ENCODE results near the gene ARFGEF3. TPM values are rescaled to one million over a fixed set of nuclear protein-coding genes. Genes with fewer than 3 reads are reported as not detected.

ARFGEF3 gene
- total and polyA plus RNA-seq, 2 donors (not counting 1 experiment from before 2014, with no cell fraction given) = not detected

- DNase-seq (no peak), ATAC-seq (ENCODE audit: low read depth) (no peak)
- Mint-ChIP-seq H3K9me3 (ENCODE audit: insufficient read depth) (no peaks in the 10 kb centered on the region), H3K27ac (no peak overlapping the region), H3K4me1 (no peaks in the 10 kb centered on the region), H3K27me3 (peaks cover 30% of the 10 kb centered on the region), H3K4me3 (no peak overlapping the region)
- Histone ChIP-seq H3K27ac (ENCODE audit: low read length in 2 of 2) (no peak overlapping the region), H3K9me3 (ENCODE audit: control extremely low read depth in 1 of 3, control insufficient read depth in 2 of 3, insufficient read depth in 1 of 3, low read length in 2 of 3) (peaks cover 0 to 1% (median 0%) of the 10 kb centered on the region in 3 donors), H3K9ac (ENCODE audit: low read length) (no peak overlapping the region), H4K20me1 (ENCODE audit: control insufficient read depth, insufficient read depth, low read length, poor library complexity, severe bottlenecking) (no peaks in the 10 kb centered on the region), H3K36me3 (replicated peaks in 1 of 2; ENCODE audit: control extremely low read depth in 1 of 2, control insufficient read depth in 1 of 2, extremely low read depth in 1 of 2, insufficient read depth in 2 of 2, low read length in 1 of 2) (no peaks in the 10 kb centered on the region), H3K79me2 (ENCODE audit: control insufficient read depth, insufficient read depth, low read length) (no peaks in the 10 kb centered on the region), H2AFZ (ENCODE audit: insufficient read depth, low read depth, low read length, poor library complexity, severe bottlenecking) (no peak overlapping the region), H3K4me1 (ENCODE audit: control insufficient read depth in 2 of 2, insufficient read depth in 2 of 2, low read length in 2 of 2) (no peaks in the 10 kb centered on the region), H3K4me2 (replicated peaks; ENCODE audit: low read depth, low read length, poor library complexity, severe bottlenecking) (no peak overlapping the region), H3K4me3 (ENCODE audit: control extremely low read depth in 1 of 5, extremely low read depth in 1 of 5, insufficient read depth in 1 of 5, low read depth in 2 of 5, low read length in 4 of 5) (no peak overlapping the region), H3K27me3 (replicated peaks in 1 of 4; ENCODE audit: control extremely low read depth in 1 of 4, control insufficient read depth in 3 of 4, insufficient read depth in 4 of 4, low read length in 3 of 4) (peaks cover 0 to 4% (median under 1%) of the 10 kb centered on the region in 4 experiments)
- ChIA-PET POLR2A (no interaction called here), CTCF (no interaction called here)
- intact Hi-C loops (cut with micrococcal nuclease) = no loop called here
- WGBS (ENCODE audit: insufficient coverage) = 95% methylated on average over 1 of the region's 3 CpGs
- TF ChIP-seq CTCF (IDR thresholded peaks at IDR 0.05) = no peak
- TF ChIP-seq EZH2 (IDR thresholded peaks at IDR 0.05; ENCODE audit: borderline replicate concordance, insufficient read depth, low read depth, low read length, poor library complexity, severe bottlenecking) = no peak
These were observed 57.7 kb downstream of the ARFGEF3 start for GRCh38 chr6:138219398-138219797.

- Mint-ChIP-seq H3K27me3 (peaks cover 31% of the 10 kb centered on the region), H3K4me3 (no peak overlapping the region), H3K4me1 (no peaks in the 10 kb centered on the region), H3K27ac (no peak overlapping the region), H3K9me3 (ENCODE audit: insufficient read depth) (no peaks in the 10 kb centered on the region)
- no peak overlapping the region for H3K4me2 ChIP-seq (replicated peaks; ENCODE audit: low read depth, low read length, poor library complexity, severe bottlenecking)
- DNase-seq = no peak
- H3K36me3 ChIP-seq (replicated peaks in 1 of 2; ENCODE audit: control extremely low read depth in 1 of 2, control insufficient read depth in 1 of 2, extremely low read depth in 1 of 2, insufficient read depth in 2 of 2, low read length in 1 of 2) = no peaks in the 10 kb centered on the region
- intact Hi-C loops (cut with micrococcal nuclease) = no loop called here
- POLR2A ChIA-PET = no interaction called here
- H3K9ac ChIP-seq (ENCODE audit: low read length) = no peak overlapping the region
- no peaks in the 10 kb centered on the region for H4K20me1 ChIP-seq (ENCODE audit: control insufficient read depth, insufficient read depth, low read length, poor library complexity, severe bottlenecking)
- 80% methylated on average over 1 of the region's 4 CpGs for WGBS (ENCODE audit: insufficient coverage)
- H3K4me1 ChIP-seq (ENCODE audit: control insufficient read depth in 2 of 2, insufficient read depth in 2 of 2, low read length in 2 of 2) = no peaks in the 10 kb centered on the region
- TF ChIP-seq EZH2 (IDR thresholded peaks at IDR 0.05; ENCODE audit: borderline replicate concordance, insufficient read depth, low read depth, low read length, poor library complexity, severe bottlenecking) (no peak), CTCF (IDR thresholded peaks at IDR 0.05) (no peak)
- peaks cover 0 to 1% (median 0%) of the 10 kb centered on the region in 3 donors for H3K9me3 ChIP-seq (ENCODE audit: control extremely low read depth in 1 of 3, control insufficient read depth in 2 of 3, insufficient read depth in 1 of 3, low read length in 2 of 3)
- no peak for ATAC-seq (ENCODE audit: low read depth)
- CTCF ChIA-PET = no interaction called here
- H3K79me2 ChIP-seq (ENCODE audit: control insufficient read depth, insufficient read depth, low read length) = no peaks in the 10 kb centered on the region
- peaks cover 0 to 6% (median 2%) of the 10 kb centered on the region in 4 experiments for H3K27me3 ChIP-seq (replicated peaks in 1 of 4; ENCODE audit: control extremely low read depth in 1 of 4, control insufficient read depth in 3 of 4, insufficient read depth in 4 of 4, low read length in 3 of 4)
- no peak overlapping the region for H2AFZ ChIP-seq (ENCODE audit: insufficient read depth, low read depth, low read length, poor library complexity, severe bottlenecking)
- no peak overlapping the region for H3K27ac ChIP-seq (ENCODE audit: low read length in 2 of 2)
- H3K4me3 ChIP-seq (ENCODE audit: control extremely low read depth in 1 of 5, extremely low read depth in 1 of 5, insufficient read depth in 1 of 5, low read depth in 2 of 5, low read length in 4 of 5) = no peak overlapping the region
These were observed 58.2 kb downstream of the ARFGEF3 start for GRCh38 chr6:138219901-138220300.
